ENCODE measurements around the gene FCN3. TPM values are rescaled to one million over a fixed set of nuclear protein-coding genes. Genes with fewer than 3 reads are reported as not detected.

FCN3 gene
- total and polyA plus RNA-seq, 2 of the 4 experiments (the other 2 are of a cell fraction) = not detected

DNA sequence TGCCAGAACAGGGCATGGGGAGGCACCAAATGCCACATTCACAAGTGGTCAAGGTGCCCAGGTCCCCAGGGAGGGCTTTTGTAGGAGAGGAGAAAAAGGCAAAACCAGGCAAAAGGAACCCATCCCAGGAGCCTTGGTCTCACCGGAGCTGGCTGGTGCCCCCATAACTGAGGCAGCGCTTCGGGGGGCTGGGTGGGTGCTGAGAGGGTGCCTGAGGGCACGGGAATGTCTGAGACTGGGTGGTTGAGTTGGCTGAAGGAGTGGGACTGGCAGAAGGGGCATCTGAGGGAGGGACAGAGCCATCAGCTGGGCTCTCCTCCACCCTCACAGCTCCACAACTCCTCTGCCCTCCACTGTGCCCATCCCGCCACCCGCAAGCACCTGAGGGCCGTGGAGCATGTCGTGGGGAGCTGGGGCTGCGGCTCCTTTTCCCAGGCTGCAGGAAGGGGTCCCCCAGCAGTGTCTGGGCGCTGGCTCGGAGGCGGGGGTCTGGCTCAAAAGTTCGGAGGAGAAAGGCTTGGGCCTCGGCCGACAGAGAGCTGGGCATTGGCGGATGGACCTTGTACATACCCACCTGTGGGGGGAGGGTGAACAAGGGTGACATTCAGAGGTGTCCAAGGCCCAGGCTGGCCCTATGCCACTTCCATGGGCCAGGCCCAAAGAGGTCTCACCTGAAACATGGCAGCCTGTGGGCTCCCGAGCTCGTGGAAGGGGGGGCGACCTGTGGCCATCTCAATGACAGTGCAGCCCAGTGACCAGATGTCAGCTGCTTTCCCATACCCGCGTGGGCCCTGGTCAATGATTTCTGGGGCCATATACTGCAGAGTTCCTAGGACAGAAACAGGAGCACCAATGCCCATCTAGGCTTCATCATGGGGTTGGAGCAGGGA lies 16.3 kb downstream of the FCN3 start:
- ChIA-PET POLR2A (ENCODE audit: unreplicated experiment) (no interaction called here), CTCF (interaction anchor here (0.6 to 1.6 kb wide), 5 partner anchors 26 to 755 kb away, joined by 3 to 7 read pairs (median 6); no protein-coding TSS in a partner anchor)
- H2BK20ac ChIP-seq (ENCODE audit: low read depth, low read length) = no peak overlapping the region
- no peak overlapping the region for H3K4me3 ChIP-seq (ENCODE audit: insufficient read depth, low read depth, low read length)
- in situ Hi-C loops (cut with MboI; ENCODE audit: low sequenced_read_pairs) = no loop called here
- H3K14ac ChIP-seq (replicated peaks; ENCODE audit: low read depth, low read length) = no peak overlapping the region
- H4K5ac ChIP-seq (ENCODE audit: low read depth, low read length) = no peak overlapping the region
- no peak overlapping the region for H3K56ac ChIP-seq (ENCODE audit: extremely low read depth, insufficient read depth, low read length)
- no peak overlapping the region for H2BK15ac ChIP-seq (ENCODE audit: low read depth, low read length)
- no peak overlapping the region for H4K8ac ChIP-seq (ENCODE audit: low read depth in 2 of 2, low read length in 2 of 2)
- dilution Hi-C loops (cut with HindIII; ENCODE audit: low sequenced_read_pairs, unreplicated experiment) = no loop called here
- H3K9me1 ChIP-seq (ENCODE audit: insufficient read depth, low read length) = no peaks in the 10 kb centered on the region
- no peaks in the 10 kb centered on the region for H3K4me1 ChIP-seq (ENCODE audit: control insufficient read depth, insufficient read depth, low read length)
- H3K23ac ChIP-seq (ENCODE audit: low read depth, low read length) = no peak overlapping the region
- H3K27ac ChIP-seq (ENCODE audit: insufficient read depth, low read length) = no peak overlapping the region
- no peak overlapping the region for H3K4me2 ChIP-seq (ENCODE audit: low read depth, low read length)
- peaks cover 49% of the 10 kb centered on the region for H3K36me3 ChIP-seq (ENCODE audit: control insufficient read depth, insufficient read depth, low read length)
- no peak for ATAC-seq (ENCODE audit: low read depth)
- H3K9ac ChIP-seq (ENCODE audit: low read depth, low read length) = no peak overlapping the region
- H3K18ac ChIP-seq (ENCODE audit: low read depth, low read length) = no peak overlapping the region
- no peak for TF ChIP-seq RCOR1 (IDR thresholded peaks at IDR 0.05; ENCODE audit: insufficient replicate concordance, low read length)
- TF ChIP-seq MAFK (IDR thresholded peaks at IDR 0.05; ENCODE audit: low read depth, low read length) = no peak
- TF ChIP-seq CHD1 (IDR thresholded peaks at IDR 0.05; ENCODE audit: low read depth, low read length) = no peak
- no peak for TF ChIP-seq RAD21 (IDR thresholded peaks at IDR 0.05; ENCODE audit: low read length)
- no peak for TF ChIP-seq MAZ (IDR thresholded peaks at IDR 0.05; ENCODE audit: borderline replicate concordance, low read depth, low read length)
- TF ChIP-seq RFX5 (IDR thresholded peaks at IDR 0.05; ENCODE audit: low read depth, low read length) = no peak
- TF ChIP-seq, protein P1, sequence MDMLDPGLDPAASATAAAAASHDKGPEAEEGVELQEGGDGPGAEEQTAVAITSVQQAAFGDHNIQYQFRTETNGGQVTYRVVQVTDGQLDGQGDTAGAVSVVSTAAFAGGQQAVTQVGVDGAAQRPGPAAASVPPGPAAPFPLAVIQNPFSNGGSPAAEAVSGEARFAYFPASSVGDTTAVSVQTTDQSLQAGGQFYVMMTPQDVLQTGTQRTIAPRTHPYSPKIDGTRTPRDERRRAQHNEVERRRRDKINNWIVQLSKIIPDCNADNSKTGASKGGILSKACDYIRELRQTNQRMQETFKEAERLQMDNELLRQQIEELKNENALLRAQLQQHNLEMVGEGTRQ (IDR thresholded peaks at IDR 0.05; ENCODE audit: low read depth, low read length) = no peak
- TF ChIP-seq MXI1 (IDR thresholded peaks at IDR 0.05; ENCODE audit: borderline replicate concordance, low read depth, low read length) = no peak
- no peak for TF ChIP-seq CEBPB (IDR thresholded peaks at IDR 0.05; ENCODE audit: low read depth, low read length)
- TF ChIP-seq, protein P2, sequence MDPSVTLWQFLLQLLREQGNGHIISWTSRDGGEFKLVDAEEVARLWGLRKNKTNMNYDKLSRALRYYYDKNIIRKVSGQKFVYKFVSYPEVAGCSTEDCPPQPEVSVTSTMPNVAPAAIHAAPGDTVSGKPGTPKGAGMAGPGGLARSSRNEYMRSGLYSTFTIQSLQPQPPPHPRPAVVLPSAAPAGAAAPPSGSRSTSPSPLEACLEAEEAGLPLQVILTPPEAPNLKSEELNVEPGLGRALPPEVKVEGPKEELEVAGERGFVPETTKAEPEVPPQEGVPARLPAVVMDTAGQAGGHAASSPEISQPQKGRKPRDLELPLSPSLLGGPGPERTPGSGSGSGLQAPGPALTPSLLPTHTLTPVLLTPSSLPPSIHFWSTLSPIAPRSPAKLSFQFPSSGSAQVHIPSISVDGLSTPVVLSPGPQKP (IDR thresholded peaks at IDR 0.05; ENCODE audit: borderline replicate concordance, low read depth, low read length) = no peak
- no peak overlapping the region for H2BK120ac ChIP-seq (ENCODE audit: low read depth, low read length)
- peak overlapping the region; percentile 55 for H2AK9ac ChIP-seq (replicated peaks; ENCODE audit: low read depth, low read length, poor library complexity)
- H3K4ac ChIP-seq (ENCODE audit: low read depth, low read length) = no peak overlapping the region
- H2AFZ ChIP-seq (replicated peaks; ENCODE audit: low read length, poor library complexity) = no peak overlapping the region
- H4K20me1 ChIP-seq (ENCODE audit: insufficient read depth, low read length) = no peaks in the 10 kb centered on the region
- intact Hi-C loops (cut with micrococcal nuclease) = no loop called here
- WGBS, 2 experiments (ENCODE audit: extremely low coverage in 2 of 2, insufficient read length in 1 of 2) = 99% methylated on average over 10 of the region's 21 CpGs; no CpG with 5 or more reads in 1 of the 2 experiments
- no TSS peak for BruUV-seq (replicated peaks)
- H2BK5ac ChIP-seq (ENCODE audit: low read depth, low read length, poor library complexity, severe bottlenecking) = no peak overlapping the region
- no peak overlapping the region for H4K91ac ChIP-seq (ENCODE audit: insufficient read depth, low read depth, low read length)
- DNase-seq = no peak
- no peaks in the 10 kb centered on the region for H3K27me3 ChIP-seq (ENCODE audit: control insufficient read depth, insufficient read depth, low read length)
- H3K79me1 ChIP-seq (ENCODE audit: low read depth in 1 of 2, low read length in 2 of 2) = no peaks in the 10 kb centered on the region
- H3K9me3 ChIP-seq (ENCODE audit: control insufficient read depth, insufficient read depth, low read length) = no peaks in the 10 kb centered on the region
- no peak overlapping the region for H2AK5ac ChIP-seq (ENCODE audit: low read depth, low read length)
